HCT116 (cell line): Measurements from ENCODE around the gene NPY4R2. TPM values are rescaled to one million over a fixed set of nuclear protein-coding genes. Genes with fewer than 3 reads are reported as not detected.

Experiments
- total RNA-seq: library from RNA; stranded (reverse); gene quantifications from one replicate; pipeline ENCODE4 v1.2.1, GENCODE V29; 2021; ENCODE audit not compliant: unreplicated experiment

Gene NPY4R2
- total RNA-seq, 1 experiment from 2014 or later, result not detected

Other genes starting within 250 kb of the NPY4R2 start
- 0.37 TPM for gene SYT15B, start 155.1 kb upstream of the NPY4R2 start, total RNA-seq
- not detected for gene FAM25C, start 81.1 kb downstream of the NPY4R2 start, total RNA-seq